K562 (cell line): ENCODE measurements around the gene SLC38A2. TPM values are rescaled to one million over a fixed set of nuclear protein-coding genes. Genes with fewer than 3 reads are reported as not detected.

ENCODE experiments used
- CREB5 ChIP-seq: fragments of 250-450 bp; sonication (Bioruptor Pico); IDR thresholded peaks from 2 replicates; pipeline ENCODE4 v1.5.0; 2020; ENCODE audit warnings: mild to moderate bottlenecking
- ILF3 ChIP-seq: fragments of 450-650 bp; IDR thresholded peaks from 2 replicates; pipeline ENCODE4 v1.6.1; 2018; ENCODE audit warnings: antibody characterized with exemption, mild to moderate bottlenecking, moderate library complexity, borderline replicate concordance
- NFRKB ChIP-seq: fragments of 450-650 bp; IDR thresholded peaks from 2 replicates; pipeline ENCODE4 v1.6.1; 2016; ENCODE audit warnings: low read depth
- RAD51 ChIP-seq: fragments of 450-650 bp; IDR thresholded peaks from 2 replicates; pipeline ENCODE4 v1.7.1; 2016; ENCODE audit warnings: low read depth, mild to moderate bottlenecking, borderline replicate concordance
- SMAD4 ChIP-seq: fragments of 250-450 bp; sonication (Bioruptor Pico); conservative IDR thresholded peaks from 2 replicates; pipeline ENCODE4 v1.8.0; 2021; ENCODE audit warnings: inconsistent platforms, mild to moderate bottlenecking, moderate library complexity
- polyA plus RNA-seq, 8 experiments: library from polyadenylated mRNA; depleted of rRNA in 4 of 8; stranded (reverse) in 5 of 8; unstranded in 3 of 8; fragments of >200 nt; fragmentation: Nextera tagmentation in 2 of 8; fragmentation: Illumina TruSeq in 1 of 8; extraction: Ambion mirVana in 2 of 8; extraction: Trizol in 1 of 8; gene quantifications; 2 replicates each; pipeline versions ENCODE4 v1.2.1 to v1.2.3, GENCODE V29; 2011 to 2014; ENCODE audit warnings: inconsistent platforms in 1 of 8, missing spikeins in 1 of 8
- total RNA-seq, 7 experiments: library from RNA; depleted of rRNA in 6 of 7; stranded (reverse); fragments of >200 nt in 6 of 7; fragmentation: Illumina TruSeq in 2 of 7; extraction: Trizol in 2 of 7; gene quantifications; 2 replicates each; pipeline versions ENCODE4 v1.2.1 to v1.2.3, GENCODE V29; 2011 to 2021; ENCODE audit warnings: low replicate concordance in 1 of 7
- TF ChIP-seq, protein P1 (sequence below), 2 experiments: IDR thresholded peaks in 1 of 2; conservative IDR thresholded peaks in 1 of 2; 2 replicates each; pipeline ENCODE4 v1.6.1; 2016; ENCODE audit warnings: low read depth in 2 of 2, mild to moderate bottlenecking in 1 of 2, missing compliant biosample characterization in 1 of 2, missing genetic modification characterization in 1 of 2, moderate library complexity in 1 of 2
- TF ChIP-seq, protein P2 (sequence below): IDR thresholded peaks from 3 replicates; pipeline ENCODE4 v1.6.1; 2011; ENCODE audit warnings: borderline replicate concordance, mild to moderate bottlenecking, moderate library complexity; ENCODE audit not compliant: insufficient read length; ENCODE audit errors: extremely low read depth
- TF ChIP-seq, protein P3 (sequence below): fragments of 250-450 bp; sonication (Bioruptor Pico); IDR thresholded peaks from 2 replicates; pipeline ENCODE4 v1.5.0; 2021

Gene SLC38A2
- total and polyA plus RNA-seq, 9 of the 15 experiments (the other 6 are each of a cell fraction or from before 2014, with no cell fraction given), result 98.7 to 292 (median 143) TPM

DNA sequence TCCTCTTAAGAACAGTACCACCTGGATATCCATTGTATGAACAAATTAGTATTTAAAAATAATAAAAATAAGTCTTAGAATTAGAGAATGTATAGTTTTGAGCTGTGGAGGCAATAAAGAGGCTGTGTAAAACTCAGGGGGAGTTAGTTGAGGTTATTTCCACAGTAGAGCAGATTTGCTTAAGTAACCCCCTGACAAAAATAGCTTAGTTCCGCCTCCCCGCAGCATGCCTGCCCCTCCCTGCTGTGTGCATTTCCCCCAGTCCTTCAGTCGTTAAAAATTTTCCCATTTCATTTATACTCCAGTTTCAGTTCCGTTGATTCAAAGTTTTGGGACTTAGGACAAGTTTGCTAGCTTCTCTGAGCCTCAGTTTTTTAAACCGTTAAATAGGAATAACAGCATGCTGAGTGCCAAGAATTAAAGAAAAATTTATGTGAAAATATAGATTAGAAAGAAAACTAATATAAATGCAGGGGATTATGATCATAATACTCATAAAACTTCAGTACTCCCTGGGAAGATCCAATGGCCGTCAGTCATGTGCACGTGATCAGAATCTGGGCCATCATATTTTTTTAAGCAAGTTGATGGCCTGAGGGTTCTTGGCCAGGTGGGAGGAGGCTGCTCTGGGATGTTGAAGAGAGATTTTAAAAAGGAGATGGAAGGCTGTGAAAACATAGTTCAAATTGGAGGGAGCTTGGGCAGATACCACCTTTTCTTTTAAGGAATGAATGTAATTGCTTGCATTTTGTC, 14.5 kb upstream of the SLC38A2 start (continued):
- TF ChIP-seq, protein P1, sequence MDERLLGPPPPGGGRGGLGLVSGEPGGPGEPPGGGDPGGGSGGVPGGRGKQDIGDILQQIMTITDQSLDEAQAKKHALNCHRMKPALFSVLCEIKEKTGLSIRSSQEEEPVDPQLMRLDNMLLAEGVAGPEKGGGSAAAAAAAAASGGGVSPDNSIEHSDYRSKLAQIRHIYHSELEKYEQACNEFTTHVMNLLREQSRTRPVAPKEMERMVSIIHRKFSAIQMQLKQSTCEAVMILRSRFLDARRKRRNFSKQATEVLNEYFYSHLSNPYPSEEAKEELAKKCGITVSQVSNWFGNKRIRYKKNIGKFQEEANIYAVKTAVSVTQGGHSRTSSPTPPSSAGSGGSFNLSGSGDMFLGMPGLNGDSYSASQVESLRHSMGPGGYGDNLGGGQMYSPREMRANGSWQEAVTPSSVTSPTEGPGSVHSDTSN (CRISPR knock-in tag; IDR thresholded peaks at IDR 0.05; ENCODE audit: low read depth), result no peak
- TF ChIP-seq, protein P1 (tag; conservative IDR thresholded peaks at IDR 0.05; ENCODE audit: low read depth), result 0 out of 2 replicates have a peak, but pooled peaks have one; percentile 37
- TF ChIP-seq, protein P2, sequence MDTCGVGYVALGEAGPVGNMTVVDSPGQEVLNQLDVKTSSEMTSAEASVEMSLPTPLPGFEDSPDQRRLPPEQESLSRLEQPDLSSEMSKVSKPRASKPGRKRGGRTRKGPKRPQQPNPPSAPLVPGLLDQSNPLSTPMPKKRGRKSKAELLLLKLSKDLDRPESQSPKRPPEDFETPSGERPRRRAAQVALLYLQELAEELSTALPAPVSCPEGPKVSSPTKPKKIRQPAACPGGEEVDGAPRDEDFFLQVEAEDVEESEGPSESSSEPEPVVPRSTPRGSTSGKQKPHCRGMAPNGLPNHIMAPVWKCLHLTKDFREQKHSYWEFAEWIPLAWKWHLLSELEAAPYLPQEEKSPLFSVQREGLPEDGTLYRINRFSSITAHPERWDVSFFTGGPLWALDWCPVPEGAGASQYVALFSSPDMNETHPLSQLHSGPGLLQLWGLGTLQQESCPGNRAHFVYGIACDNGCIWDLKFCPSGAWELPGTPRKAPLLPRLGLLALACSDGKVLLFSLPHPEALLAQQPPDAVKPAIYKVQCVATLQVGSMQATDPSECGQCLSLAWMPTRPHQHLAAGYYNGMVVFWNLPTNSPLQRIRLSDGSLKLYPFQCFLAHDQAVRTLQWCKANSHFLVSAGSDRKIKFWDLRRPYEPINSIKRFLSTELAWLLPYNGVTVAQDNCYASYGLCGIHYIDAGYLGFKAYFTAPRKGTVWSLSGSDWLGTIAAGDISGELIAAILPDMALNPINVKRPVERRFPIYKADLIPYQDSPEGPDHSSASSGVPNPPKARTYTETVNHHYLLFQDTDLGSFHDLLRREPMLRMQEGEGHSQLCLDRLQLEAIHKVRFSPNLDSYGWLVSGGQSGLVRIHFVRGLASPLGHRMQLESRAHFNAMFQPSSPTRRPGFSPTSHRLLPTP, result no peak
- no peak for TF ChIP-seq CREB5 (CRISPR knock-in tag)
- no peak for TF ChIP-seq ILF3
- TF ChIP-seq SMAD4 (CRISPR knock-in tag), result no peak
- TF ChIP-seq, protein P3, sequence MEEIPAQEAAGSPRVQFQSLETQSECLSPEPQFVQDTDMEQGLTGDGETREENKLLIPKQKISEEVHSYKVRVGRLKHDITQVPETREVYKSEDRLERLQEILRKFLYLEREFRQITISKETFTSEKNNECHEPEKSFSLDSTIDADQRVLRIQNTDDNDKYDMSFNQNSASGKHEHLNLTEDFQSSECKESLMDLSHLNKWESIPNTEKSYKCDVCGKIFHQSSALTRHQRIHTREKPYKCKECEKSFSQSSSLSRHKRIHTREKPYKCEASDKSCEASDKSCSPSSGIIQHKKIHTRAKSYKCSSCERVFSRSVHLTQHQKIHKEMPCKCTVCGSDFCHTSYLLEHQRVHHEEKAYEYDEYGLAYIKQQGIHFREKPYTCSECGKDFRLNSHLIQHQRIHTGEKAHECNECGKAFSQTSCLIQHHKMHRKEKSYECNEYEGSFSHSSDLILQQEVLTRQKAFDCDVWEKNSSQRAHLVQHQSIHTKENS, result no peak
- no peak; the same call in 1 of the 2 replicates for TF ChIP-seq NFRKB
- peak; percentile 63; the same call in 1 of the 2 replicates for TF ChIP-seq RAD51
